GM19463 (cell line): ENCODE data around the gene BCAS3.
"Not testable (repeated sequence)": the region's sequence is repeated elsewhere in the genome, so short reads cannot be mapped to it uniquely, and the experiment has no call there.

Source experiments
- ATAC-seq: cut with Tn5 transposase; IDR thresholded peaks from one replicate; pipeline ENCODE4 v1.9.1; 2021; ENCODE audit warnings: mild to moderate bottlenecking, moderate library complexity; ENCODE audit not compliant: unreplicated experiment

Gene BCAS3

DNA sequence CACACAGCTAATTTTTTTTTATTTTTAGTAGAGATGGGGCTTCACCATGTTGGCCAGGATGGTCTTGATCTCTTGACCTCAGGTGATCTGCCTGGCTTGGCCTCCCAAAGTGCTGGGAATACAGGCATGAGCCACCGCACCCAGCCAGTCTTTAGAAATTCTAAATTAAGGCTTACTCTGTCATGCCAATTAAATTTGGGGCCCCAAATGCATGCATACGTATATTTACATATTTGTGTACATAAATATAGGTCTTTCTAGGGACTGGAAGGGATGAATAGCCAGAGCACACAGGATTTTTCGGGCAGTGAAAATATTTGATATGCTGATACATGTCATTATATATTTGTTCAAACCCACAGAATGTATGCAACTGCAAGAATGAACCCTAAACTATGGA lies 105.1 kb downstream of the BCAS3 start:
- no peak for ATAC-seq

- ATAC-seq = no peak
These were observed 112.6 kb downstream of the BCAS3 start for GRCh38 chr17:60790205-60790604.

DNA sequence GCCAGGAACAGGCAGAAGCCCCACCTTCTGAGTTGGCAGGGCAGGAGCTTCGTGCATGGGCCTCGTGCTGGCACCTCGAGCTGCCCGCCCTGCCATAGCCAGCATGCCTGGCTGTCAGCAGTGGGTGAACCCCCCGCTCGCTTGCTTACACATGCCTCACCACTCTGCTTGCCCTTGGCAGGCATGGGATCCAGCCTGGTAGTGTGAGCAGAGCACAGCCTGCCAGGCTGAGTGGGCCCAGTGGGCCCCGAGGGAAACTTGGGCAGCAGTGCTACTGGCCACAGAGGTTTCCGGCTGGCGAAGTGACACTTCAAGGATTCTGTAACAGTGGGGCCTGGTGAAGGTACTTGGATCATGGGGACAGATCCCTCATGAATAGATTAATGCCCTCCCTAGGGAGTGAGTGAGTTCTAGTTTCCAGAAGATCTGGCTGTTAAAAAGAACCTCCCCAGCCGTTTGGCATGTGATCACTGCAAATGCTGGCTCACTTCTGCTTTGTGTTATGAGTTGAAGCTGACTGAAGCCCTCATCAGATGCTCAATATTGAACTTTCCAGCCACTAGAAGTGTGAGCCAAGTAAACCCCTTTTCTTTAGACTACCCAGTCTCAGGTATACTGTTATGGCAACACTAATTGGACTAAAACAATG lies 114.7 kb downstream of the BCAS3 start:
- no peak for ATAC-seq

DNA sequence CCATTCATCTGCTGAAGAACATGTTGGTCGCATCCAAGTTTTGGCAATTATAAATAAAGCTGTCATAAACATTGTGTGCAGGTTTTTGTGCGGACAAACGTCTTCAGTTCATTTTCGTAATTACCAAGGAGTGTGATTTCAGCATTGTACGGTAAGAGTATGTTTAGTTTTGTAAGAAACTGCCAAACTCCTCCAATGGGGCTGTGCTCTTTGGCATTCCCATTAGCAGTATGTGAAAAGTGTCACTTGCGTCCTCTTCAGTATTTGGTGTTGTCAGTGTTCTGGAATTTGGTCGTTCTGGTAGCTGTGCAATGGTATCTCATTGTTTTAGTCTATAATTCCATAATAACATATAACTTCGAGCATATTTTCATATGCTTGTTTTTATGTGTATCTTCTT lies 120.9 kb downstream of the BCAS3 start:
- ATAC-seq = no peak

DNA sequence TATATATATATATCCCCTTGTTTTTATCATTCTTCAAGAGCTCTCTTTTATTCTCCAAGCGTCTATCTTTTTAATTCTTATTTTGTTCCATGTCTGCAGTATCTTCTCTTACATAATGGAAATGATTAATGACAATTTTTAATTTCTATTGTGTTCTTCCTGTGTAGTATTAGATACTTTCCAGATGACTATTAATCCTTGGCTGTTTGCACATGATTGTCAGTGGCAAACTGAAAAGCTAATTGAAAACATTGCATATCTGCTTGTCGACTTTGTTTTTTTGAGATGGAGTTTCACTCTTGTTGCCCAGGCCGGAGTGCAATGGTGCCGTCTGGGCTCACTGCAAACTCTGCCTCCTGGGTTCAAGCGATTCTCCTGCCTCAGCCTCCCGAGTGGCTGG lies 124.7 kb downstream of the BCAS3 start:
- ATAC-seq = no peak

GRCh38 chr17:60803059-60803458 lies 125.4 kb downstream of the BCAS3 start:
- no peak for ATAC-seq

- ATAC-seq = no peak
These were observed 127.2 kb downstream of the BCAS3 start for GRCh38 chr17:60804831-60805230.

DNA sequence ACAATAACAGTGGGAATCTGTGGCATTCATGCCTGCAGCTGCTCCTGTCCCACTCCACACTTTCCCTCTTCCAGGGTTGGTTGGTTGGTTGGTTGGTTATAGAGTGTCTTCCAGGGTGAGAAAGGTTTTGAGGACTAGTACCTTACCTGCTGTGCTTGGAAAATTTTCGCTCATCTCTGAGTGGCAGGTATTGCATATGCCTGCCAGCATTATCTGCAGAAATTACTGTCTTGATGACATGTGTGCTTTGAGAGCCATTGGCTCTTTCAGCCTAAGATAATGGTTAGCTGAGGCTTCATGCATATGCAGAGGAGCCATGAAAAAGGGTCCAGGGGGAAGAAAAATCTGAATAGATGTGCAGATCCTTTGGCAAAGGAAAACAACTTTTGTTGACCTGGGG lies 131.8 kb downstream of the BCAS3 start:
- ATAC-seq = no peak

- ATAC-seq = not testable (repeated sequence)
These were observed 137.3 kb downstream of the BCAS3 start for GRCh38 chr17:60814941-60815340.

DNA sequence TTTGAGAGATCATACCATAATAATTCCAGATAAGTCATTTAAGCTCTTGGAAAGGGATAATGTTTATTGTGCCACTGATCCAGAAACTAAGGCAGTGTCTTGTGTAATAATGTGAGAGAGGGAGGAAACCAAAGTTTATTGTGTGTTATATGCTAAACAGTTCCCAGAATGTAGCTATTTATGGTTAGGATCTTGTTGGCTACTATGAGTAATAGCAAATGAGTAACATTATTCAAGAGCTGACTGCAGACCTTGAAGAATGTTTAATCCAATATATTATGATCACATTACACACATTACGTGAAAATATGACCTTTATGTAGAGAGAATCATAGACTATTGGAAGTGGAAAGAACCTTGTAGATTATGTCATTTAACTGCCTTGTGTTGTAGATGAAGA lies 139.5 kb downstream of the BCAS3 start:
- no peak for ATAC-seq

DNA sequence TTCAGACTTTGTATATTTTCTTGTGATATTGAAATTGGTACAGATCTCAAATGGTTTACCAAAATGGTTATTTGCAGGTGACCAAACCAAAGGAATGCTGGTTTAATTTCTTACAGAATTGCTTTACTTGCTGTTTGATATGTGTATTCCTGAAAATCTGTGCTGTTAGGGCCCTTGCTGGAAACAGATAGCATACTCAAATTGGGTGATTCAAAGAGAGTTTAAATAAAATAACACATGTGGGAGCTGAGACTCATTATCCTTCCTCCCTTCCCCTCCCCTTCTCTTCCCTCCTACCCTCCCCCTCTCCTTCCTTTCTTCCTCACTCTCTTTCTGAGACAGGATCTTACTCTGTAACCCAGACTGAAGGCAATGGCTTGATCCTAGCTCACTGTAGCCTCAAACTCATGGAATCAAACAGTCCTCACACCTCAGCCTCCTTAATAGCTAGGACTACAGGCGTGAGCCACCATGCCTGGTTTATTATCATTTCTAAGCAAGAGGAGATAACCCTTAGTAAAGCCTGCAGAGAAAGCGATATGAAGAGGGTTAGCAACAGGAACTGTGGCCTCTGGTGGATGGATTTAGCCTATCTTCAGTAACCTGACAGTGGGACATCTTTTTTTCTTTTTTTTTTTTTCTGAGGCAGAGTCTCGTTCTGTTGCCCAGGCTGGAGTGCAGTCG lies 141.9 kb downstream of the BCAS3 start:
- ATAC-seq = no peak

- ATAC-seq = no peak
These were observed 145.9 kb downstream of the BCAS3 start for GRCh38 chr17:60823515-60823914.

GRCh38 chr17:60825351-60825750 lies 147.7 kb downstream of the BCAS3 start:
- no peak for ATAC-seq

- ATAC-seq = no peak
These were observed 150.3 kb downstream of the BCAS3 start for GRCh38 chr17:60827943-60828342.

DNA sequence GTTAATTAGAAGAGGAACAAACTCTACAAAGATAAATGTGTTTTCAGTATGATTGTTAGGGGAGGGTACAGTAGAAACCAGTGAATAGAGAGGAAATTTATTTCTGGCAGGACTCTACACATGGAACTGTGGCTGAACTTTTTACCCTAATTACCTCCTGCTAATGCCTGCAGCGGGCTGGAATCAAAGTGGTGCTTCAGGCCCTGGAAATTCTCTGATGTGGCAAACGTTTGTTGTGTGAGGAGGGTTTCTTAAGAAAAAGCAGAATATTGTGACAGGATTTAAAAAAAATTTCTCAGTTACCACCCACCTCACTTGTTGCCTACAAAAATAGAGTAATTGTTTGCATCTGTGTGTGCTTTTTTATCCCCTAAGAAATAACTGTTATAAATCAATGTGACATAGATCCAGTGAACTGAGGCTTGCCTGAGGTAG lies 154.5 kb downstream of the BCAS3 start:
- no peak for ATAC-seq

DNA sequence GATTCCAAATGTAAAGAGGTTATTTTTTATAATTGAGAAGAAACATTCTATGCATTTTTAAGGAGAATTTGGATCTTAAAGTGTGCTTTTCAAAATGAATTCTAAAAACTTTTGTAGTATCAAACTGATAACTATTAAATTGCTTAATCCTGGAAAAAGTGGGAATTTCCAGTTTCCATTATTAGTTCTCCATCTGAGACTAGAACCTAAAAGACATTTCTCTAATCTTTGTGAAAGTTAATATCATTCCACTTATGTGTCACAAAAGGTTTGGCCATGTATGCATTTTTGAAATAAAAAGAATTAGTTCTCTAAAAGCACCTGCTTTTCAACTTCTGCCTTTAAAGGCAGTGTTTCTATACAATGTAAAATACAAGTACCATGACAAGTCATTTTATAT lies 155.0 kb downstream of the BCAS3 start:
- no peak for ATAC-seq

DNA sequence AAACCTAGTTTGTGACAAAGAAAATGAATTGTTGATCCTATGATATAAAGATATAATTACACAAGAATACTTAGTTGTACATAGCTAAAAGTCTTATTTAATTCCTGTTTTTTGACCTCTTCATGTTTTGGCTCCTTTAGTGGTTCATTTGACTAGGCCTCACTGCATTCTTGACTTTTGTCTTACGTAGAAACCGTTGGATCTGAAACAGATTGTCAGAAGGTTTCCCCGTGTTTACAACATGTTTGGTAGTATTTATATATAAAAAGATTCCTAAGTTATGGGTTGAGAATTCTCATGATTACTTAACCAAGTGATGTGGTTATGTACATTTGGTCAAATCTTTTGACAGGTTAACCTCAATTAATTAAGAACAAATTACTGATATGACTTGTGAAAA lies 162.8 kb downstream of the BCAS3 start:
- ATAC-seq = no peak

- ATAC-seq = no peak
These were observed 167.4 kb downstream of the BCAS3 start for GRCh38 chr17:60845012-60845411.

- ATAC-seq = no peak
These were observed 168.5 kb downstream of the BCAS3 start for GRCh38 chr17:60846175-60846574.

DNA sequence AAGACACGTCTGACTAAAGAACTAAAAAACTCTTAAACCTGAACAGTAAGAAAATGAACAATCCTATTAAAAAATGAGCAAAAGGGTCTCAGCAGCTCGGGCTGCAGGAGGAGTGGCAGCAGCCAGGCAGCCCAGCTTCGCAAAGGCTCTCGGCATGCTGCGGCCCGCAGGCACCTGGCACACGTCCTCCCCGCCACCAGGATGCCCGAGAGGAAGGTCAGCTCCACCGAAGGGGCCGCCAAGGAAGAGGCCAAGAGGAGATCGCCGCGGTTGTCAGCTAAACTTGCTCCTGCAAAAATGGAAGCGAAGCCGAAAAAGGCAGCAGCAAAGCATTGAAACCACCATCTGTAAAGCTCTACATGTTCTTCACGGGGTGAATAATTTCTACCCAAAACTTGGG lies 173.5 kb downstream of the BCAS3 start:
- ATAC-seq = no peak

DNA sequence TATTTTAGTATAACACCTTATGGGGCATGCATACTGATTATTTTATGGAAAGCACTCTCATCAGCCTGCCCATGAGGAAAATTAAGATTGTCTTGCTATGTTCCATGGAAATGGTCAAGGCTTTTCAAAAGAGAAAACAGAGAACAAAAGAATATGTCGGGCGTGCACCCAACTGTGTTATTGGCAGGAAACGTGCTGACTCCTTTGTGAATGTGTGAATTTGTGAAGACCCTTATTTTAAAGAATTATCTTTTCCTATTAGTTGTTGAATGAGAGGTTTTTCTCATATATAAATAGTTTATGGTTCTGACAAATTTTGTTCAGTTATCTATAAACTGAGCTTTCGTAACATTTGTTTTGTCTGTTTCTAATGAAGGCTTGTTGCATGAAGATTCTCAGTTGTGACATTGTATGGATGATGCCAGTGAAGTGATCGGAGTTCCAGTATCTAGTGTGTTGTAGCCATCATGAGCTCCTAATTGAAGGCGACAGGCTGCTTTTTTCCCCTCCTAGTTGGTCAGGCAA lies 180.0 kb downstream of the BCAS3 start:
- ATAC-seq = no peak

DNA sequence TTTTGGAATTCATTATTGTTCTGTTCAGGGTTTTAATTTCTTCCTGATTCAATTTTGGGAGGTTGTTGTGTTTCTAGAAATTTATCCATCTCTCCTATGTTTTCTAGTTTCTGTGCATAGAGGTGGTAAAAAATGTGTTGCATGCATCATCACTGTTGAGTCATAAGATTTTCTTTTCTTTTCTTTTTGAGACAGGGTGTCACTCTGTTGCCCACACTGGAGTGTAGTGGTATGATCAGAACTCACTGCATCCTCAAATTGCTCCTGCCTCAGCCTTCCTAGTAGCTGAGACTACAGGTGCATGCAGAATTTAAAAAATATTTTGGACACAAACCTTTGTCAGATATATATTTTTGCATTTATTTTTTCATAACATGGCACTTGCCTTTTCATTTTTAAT lies 184.8 kb downstream of the BCAS3 start:
- ATAC-seq = no peak
